SJCRH30 (cell line): ENCODE results near the gene CDH8. TPM values are rescaled to one million over a fixed set of nuclear protein-coding genes. Genes with fewer than 3 reads are reported as not detected.

Experiments
- DNase-seq, 2 experiments: peaks; one replicate each; pipeline ENCODE4 v3.0.0-alpha.2; 2015 to 2020
- H3K27ac ChIP-seq: fragments of 250-450 bp; sonication (Bioruptor Pico); 2 replicates; pipeline ENCODE4 v1.5.1; 2020; ENCODE audit warnings: mild to moderate bottlenecking, moderate library complexity
- H3K27me3 ChIP-seq: fragments of 250-450 bp; sonication (Bioruptor Pico); 2 replicates; pipeline ENCODE4 v1.5.1; 2020; ENCODE audit warnings: mild to moderate bottlenecking, moderate library complexity
- H3K36me3 ChIP-seq: fragments of 250-450 bp; sonication (Bioruptor Pico); 2 replicates; pipeline ENCODE4 v1.5.1; 2020; ENCODE audit warnings: mild to moderate bottlenecking, moderate library complexity
- H3K4me1 ChIP-seq: fragments of 250-450 bp; sonication (Bioruptor Pico); 2 replicates; pipeline ENCODE4 v1.5.1; 2020; ENCODE audit warnings: mild to moderate bottlenecking, moderate library complexity
- H3K4me3 ChIP-seq: fragments of 250-450 bp; sonication (Bioruptor Pico); 2 replicates; pipeline ENCODE4 v1.5.1; 2020; ENCODE audit warnings: mild to moderate bottlenecking, moderate library complexity
- H3K9me3 ChIP-seq: fragments of 250-450 bp; sonication (Bioruptor Pico); replicated peaks from 2 replicates; pipeline ENCODE4 v1.5.1; 2020; ENCODE audit warnings: mild to moderate bottlenecking, moderate library complexity
- total RNA-seq: library from RNA; depleted of rRNA; stranded (reverse); fragments of >200 nt; shearing (Covaris generic); gene quantifications from 2 replicates; pipeline ENCODE4 v1.2.3, GENCODE V29; 2014

Gene CDH8
- total RNA-seq, 1 experiment from 2014 or later = not detected

DNA sequence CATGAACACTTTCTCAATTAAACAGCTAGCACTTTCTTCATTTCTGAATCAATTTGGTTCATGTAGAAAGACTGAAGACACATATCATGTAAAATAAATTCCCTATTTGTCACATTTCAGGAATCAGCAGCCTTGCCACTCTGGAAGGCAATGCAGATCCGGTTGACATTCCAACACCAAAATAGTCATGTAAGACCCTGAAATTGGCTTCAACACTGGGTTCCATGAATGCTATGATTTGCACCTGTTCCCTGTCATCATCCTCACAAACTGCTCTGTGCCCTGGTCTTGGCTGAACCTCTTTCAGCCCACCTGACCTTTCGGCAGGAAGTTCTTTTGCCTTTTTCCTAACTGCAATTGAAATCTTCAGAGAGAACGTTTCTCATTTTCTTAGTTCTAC lies 156.9 kb downstream of the CDH8 start:
- Histone ChIP-seq H3K4me3 (no peak overlapping the region), H3K36me3 (no peaks in the 10 kb centered on the region), H3K27me3 (no peaks in the 10 kb centered on the region), H3K27ac (no peak overlapping the region), H3K9me3 (no peaks in the 10 kb centered on the region), H3K4me1 (no peaks in the 10 kb centered on the region)
- peak; percentile 2 to 17 for DNase-seq

DNA sequence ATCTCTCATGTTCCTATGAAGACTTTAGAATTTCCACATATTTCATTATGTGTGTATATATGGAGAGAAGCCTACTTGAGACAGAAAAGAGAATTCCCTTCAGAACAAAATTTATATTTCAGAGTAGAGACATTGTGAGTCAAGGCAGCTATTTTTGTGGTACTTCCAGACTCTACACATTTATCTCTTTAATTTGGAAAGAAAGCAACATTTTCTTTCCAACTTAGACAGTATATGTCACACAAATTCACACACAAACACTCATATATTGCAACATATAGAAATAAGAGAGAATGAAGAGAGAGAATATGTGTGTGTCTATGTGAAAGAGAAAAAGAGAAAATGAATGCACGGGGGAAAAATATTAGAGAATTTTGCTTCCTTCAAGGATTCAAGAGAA lies 158.8 kb downstream of the CDH8 start:
- Histone ChIP-seq H3K4me1 (no peaks in the 10 kb centered on the region), H3K9me3 (no peaks in the 10 kb centered on the region), H3K4me3 (no peak overlapping the region), H3K36me3 (no peaks in the 10 kb centered on the region), H3K27me3 (no peaks in the 10 kb centered on the region), H3K27ac (no peak overlapping the region)
- no peak for DNase-seq

DNA sequence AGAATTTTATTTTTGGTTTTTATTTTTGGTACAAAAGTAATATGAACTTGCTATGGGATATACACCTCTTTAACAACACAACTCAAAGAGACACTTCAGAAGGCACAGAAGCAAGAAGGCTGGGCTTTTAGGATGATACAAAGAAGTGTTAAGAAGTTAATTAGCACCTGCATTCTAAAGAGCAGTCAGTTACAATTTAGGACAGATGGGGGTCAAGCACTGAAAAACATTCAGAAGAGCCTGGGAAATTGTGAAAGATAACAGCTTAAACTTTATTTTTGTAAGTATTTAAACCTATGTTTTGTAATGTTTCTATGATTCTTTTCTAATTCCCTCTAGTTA lies 163.5 kb downstream of the CDH8 start:
- Histone ChIP-seq H3K27ac (no peak overlapping the region), H3K4me1 (no peaks in the 10 kb centered on the region), H3K36me3 (no peaks in the 10 kb centered on the region), H3K9me3 (no peaks in the 10 kb centered on the region), H3K27me3 (no peaks in the 10 kb centered on the region; the same call in 1 of the 2 replicates), H3K4me3 (no peak overlapping the region)
- no peak for DNase-seq

DNA sequence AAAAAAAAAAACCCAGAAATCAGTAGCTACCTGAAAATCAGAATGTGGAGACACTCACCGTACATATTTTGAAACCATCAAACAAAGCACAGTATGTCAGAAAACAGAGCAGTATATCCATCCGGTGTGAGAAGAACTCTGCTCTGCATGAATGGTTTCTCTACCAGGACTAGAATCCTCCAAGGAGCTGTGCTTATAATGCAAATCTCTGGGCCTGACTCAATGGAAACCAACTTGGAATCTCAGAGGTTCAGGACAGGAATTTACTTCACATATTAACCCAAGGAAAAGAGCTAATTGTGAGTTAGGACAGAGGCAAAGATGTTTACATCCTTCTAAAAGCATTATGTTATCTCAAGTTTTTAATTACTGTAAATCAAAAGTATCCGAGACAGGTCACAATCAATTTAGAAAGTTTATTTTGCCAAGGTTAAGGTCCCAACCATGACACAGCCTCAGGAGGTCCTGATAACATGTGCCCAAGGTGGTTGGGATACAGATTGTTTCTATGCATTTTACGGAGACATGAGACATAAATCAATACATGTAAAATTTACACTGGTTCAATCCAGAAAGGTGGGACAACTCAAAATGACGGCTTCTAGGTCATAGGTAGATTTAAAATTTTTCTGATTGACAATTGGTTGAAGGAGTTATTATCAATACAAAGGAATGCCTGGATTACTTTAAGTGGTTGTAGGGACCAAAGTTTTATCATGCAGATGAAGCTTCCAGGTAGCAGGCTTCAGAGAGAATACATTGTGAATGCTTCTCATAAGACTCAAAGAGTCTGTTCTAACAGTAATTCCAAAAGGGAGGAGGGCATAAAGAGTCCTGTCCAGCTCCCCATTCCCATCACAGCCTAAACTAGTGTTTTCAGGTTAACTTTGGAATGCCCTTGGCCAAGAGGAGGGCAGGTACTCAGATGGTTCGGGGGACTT lies 164.1 kb downstream of the CDH8 start:
- H3K36me3 ChIP-seq = no peaks in the 10 kb centered on the region
- H3K4me1 ChIP-seq = no peaks in the 10 kb centered on the region
- H3K4me3 ChIP-seq = no peak overlapping the region
- no peak for DNase-seq
- no peak overlapping the region for H3K27ac ChIP-seq
- H3K9me3 ChIP-seq = no peaks in the 10 kb centered on the region
- H3K27me3 ChIP-seq = no peaks in the 10 kb centered on the region; the same call in 1 of the 2 replicates

DNA sequence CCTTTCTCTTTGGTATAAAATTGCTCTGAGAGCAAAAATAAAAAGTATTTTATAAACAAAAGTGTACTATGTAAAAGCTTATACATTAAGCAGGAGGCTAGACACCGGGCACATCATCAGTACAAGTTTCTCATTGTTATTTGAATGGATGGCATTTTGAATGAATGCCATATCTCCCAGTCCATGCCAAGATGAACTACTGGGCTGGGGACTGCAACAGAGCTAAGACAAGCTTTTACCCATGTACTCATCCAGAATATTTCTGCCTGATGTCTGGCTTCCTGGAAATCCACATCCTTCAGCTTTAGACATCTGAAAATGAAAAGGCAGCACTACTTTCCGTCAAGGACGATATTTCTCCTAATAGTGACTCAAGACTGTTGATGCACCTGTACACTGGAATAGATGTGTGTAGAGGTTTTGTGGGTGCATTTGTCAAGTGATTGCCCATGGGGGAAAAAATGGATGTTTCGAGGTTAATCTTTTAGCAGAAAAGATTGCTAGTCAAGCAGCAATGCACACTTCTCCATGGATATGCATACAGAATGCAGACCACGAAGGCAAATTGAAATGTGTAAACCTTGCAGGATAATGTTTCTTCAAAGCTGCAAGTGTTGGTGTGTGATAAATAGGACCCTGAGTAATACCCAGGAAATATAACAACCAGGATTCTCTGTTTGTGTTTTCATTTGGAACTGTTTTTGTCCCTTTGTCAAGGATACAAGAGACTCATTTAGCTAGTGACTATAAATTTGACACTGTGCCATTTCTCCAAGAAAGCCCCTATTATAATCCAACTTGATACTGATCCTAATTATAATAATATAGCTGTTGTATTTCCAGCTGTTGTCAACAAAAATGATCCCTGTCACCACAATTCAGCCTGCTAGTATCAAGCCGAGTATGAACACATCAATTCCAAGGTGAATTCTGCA lies 173.8 kb downstream of the CDH8 start:
- H3K4me1 ChIP-seq = no peaks in the 10 kb centered on the region
- H3K27me3 ChIP-seq = no peaks in the 10 kb centered on the region
- no peak overlapping the region for H3K27ac ChIP-seq
- DNase-seq = no peak
- no peak overlapping the region for H3K4me3 ChIP-seq
- no peaks in the 10 kb centered on the region for H3K36me3 ChIP-seq
- H3K9me3 ChIP-seq = no peaks in the 10 kb centered on the region

DNA sequence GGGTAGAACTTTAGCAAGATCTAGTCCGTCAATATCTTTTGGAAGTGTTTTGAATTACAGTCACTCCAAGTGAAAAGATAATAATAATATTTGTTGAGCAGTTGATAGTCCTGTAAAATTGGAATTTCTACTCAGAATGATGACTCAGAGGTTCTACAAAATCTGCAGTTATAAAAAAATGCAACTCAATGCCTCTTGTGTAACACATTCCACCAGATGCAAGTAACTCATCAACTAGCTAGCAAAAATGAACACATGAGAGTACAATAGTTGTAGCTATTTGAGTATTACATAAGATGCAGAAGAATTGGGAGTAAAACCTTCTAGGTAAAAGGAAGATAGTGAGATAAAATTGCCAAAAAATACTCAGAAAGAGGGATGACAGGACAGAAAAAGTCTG lies 177.2 kb downstream of the CDH8 start:
- Histone ChIP-seq H3K9me3 (no peaks in the 10 kb centered on the region), H3K4me3 (no peak overlapping the region), H3K4me1 (no peaks in the 10 kb centered on the region), H3K27ac (no peak overlapping the region), H3K36me3 (no peaks in the 10 kb centered on the region), H3K27me3 (no peaks in the 10 kb centered on the region)
- DNase-seq = no peak

DNA sequence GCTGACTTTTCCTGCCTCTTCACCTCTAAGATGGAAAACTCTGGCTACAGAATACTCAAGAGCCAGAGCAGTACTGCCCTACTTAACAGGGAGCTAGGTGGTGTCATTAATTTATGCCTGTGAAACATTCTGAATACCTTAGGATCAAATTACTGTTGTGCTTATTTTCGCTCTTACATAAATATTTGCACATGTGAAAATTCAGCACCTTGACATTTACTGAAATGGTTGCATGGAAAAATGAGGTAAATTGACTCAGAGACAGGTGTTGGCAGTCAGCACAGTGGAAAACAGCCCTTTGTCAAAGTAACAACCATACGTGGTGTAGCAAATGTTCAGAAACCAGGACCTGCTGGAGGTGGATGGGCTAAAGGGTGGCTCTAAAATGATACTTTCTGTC lies 193.6 kb downstream of the CDH8 start:
- Histone ChIP-seq H3K4me1 (no peaks in the 10 kb centered on the region), H3K4me3 (no peak overlapping the region), H3K36me3 (no peaks in the 10 kb centered on the region), H3K27ac (no peak overlapping the region), H3K27me3 (no peaks in the 10 kb centered on the region), H3K9me3 (no peaks in the 10 kb centered on the region)
- no peak for DNase-seq

DNA sequence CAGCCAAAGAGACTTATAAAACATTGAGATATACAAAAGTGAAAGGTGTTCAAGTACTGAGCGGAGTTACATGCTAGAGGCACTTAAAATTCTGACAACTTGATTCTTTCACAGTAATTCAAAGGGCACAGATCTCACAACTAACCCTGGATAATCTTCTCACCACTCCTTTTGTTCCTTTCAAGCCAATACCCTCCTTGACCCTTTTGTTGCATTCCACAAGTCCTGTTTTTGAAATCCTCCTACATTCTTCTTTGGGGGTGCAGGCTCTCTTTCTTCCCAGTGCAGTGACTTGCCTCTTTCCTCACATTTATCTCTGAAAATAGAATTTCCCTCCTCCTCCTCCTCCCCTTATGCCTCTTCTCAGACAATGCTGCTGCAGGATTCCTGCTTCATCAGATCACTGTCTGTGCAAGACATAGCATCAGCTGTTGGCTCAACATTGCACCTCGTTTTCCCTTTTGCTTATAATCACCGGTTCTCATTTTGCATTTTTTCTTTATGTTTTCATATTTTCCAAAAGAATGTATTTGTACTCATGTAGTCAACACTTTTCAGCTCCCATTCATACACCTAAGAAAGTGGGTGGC lies 199.3 kb downstream of the CDH8 start:
- Histone ChIP-seq H3K9me3 (no peaks in the 10 kb centered on the region), H3K27me3 (no peaks in the 10 kb centered on the region), H3K4me3 (no peak overlapping the region), H3K4me1 (no peaks in the 10 kb centered on the region), H3K27ac (no peak overlapping the region), H3K36me3 (no peaks in the 10 kb centered on the region)
- DNase-seq = no peak

DNA sequence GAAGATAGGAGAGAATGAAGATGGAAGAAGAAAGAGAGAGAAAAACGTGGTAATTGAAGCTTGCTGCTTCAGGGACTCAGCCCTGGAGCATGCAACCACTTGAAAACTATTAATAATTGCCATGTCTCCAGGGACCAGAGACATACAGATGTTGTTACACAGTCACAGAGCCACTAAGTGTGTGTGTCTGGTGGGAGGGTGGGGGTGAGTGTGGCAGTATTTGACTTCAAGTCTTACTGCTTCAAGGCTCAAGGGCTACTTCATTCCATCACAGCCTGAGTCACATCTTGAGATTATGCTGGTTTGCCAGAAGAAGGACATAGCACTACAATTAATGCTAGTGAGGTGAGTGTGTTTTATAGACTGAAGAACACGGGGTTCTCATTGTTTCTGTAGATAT lies 202.2 kb downstream of the CDH8 start:
- no peaks in the 10 kb centered on the region for H3K36me3 ChIP-seq
- no peak for DNase-seq
- no peaks in the 10 kb centered on the region for H3K27me3 ChIP-seq
- no peaks in the 10 kb centered on the region for H3K4me1 ChIP-seq
- H3K27ac ChIP-seq = no peak overlapping the region
- H3K4me3 ChIP-seq = no peak overlapping the region
- no peaks in the 10 kb centered on the region for H3K9me3 ChIP-seq

DNA sequence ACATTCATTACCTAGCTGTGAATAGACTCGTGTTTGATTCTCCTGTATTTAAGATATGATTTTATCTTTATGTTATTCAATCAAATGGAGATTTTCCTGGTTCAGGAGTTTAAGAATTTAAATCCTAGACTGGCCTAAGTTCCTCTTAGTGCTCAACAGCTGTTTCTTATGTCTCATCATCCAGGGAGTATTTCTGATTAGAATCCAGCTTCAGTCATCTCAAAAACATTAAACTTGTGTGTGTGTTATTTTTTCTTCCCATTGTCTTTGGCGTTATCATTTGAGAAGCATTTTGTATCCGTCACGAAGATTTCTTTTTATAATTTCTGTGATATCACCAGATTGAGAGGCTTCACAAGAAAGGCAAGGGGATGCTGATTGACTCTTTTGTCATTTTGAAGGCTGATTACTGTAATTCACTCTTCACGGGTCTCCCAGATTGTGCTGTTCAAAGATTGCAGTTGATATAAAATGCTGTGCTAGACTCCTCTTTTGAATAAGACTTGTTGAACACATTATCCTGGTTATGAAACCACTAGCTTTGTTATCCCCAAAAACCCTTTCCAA lies 204.8 kb downstream of the CDH8 start:
- Histone ChIP-seq H3K27me3 (no peaks in the 10 kb centered on the region), H3K4me1 (no peaks in the 10 kb centered on the region), H3K9me3 (no peaks in the 10 kb centered on the region), H3K36me3 (no peaks in the 10 kb centered on the region), H3K4me3 (no peak overlapping the region), H3K27ac (no peak overlapping the region)
- DNase-seq = no peak

DNA sequence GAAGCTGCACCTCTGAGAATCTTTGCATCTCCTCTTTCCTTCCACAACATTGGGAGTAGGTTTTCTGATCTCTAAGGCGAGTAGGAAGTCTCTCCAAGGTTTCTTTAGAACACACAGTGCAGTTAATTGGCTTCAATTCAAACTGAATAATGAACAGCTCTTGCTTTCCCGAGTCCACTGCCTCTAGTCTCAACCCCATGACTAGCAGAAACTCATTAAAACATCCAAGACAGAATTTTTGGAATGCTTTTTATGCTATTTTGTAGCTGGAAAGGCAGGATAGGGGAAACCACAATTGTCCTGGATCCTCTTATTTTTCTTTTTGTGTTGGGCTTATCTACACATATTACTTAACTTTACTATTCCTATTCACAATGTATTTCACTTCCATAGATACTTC lies 206.6 kb downstream of the CDH8 start:
- no peak overlapping the region for H3K27ac ChIP-seq
- no peaks in the 10 kb centered on the region for H3K36me3 ChIP-seq
- DNase-seq = no peak
- H3K4me1 ChIP-seq = no peaks in the 10 kb centered on the region
- no peak overlapping the region for H3K4me3 ChIP-seq
- no peaks in the 10 kb centered on the region for H3K9me3 ChIP-seq
- H3K27me3 ChIP-seq = no peaks in the 10 kb centered on the region

DNA sequence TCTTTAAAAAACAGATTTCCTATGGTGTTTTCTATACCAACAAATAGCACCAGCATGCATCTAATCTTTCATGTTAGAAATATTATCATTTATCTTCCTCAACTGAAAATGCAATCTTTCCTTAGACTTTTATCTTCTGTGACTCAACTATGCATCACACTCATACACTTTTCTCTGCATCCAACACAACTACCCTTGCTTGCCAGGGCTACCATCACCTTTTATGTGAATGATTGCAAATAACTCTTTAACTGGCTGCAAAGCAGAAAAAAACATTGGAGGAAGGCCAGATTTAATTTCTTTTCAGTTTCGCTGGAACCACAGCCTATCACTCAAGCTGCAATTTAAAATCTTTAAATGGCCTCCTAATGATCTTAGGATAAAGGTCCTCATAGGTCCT lies 212.9 kb downstream of the CDH8 start:
- Histone ChIP-seq H3K4me1 (no peaks in the 10 kb centered on the region), H3K36me3 (no peaks in the 10 kb centered on the region), H3K9me3 (no peaks in the 10 kb centered on the region), H3K27ac (no peak overlapping the region), H3K27me3 (no peaks in the 10 kb centered on the region), H3K4me3 (no peak overlapping the region)
- no peak for DNase-seq

DNA sequence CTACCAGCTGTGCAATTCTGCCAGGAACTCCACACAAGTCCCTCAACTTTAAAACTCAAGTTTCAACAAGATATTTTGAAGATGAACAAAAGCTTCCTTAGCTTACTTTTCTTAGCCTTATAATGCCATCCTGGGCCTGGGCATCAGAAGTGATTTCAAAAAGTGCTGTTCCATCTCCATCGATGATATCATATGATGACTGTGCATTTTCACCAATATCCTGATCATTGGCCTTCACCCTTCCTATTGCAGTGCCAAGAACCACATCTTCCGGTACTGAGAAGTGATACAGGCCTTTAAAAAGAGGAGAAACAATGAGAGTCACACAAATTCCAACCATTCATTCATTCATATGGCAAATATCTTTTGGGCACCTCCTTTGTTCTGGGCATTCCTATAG lies 215.4 kb downstream of the CDH8 start:
- Histone ChIP-seq H3K4me3 (no peak overlapping the region), H3K9me3 (no peaks in the 10 kb centered on the region), H3K36me3 (no peaks in the 10 kb centered on the region), H3K27me3 (no peaks in the 10 kb centered on the region), H3K4me1 (no peaks in the 10 kb centered on the region), H3K27ac (no peak overlapping the region)
- DNase-seq = no peak

DNA sequence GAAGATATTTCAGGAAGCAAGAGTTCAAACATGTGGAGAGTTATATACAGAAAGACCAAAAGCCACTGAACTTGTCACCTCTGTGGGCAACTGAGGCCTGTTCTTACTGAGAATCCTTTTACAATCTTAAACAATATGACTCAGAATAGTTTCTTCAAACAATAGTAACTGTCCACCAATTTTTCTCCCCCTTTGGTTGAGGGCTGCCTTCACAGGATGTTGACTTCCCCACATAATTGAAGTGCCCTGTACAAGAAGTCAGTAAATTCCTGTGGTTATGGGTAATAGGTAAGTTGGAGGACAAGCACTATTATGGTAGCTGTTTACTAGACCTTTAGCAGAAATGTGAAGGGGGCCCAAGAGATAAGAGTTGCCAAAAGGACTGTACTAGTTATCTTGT lies 215.8 kb downstream of the CDH8 start:
- H3K27ac ChIP-seq = no peak overlapping the region
- DNase-seq = no peak
- H3K9me3 ChIP-seq = no peaks in the 10 kb centered on the region
- H3K4me1 ChIP-seq = no peaks in the 10 kb centered on the region
- H3K4me3 ChIP-seq = no peak overlapping the region
- H3K27me3 ChIP-seq = no peaks in the 10 kb centered on the region
- no peaks in the 10 kb centered on the region for H3K36me3 ChIP-seq

DNA sequence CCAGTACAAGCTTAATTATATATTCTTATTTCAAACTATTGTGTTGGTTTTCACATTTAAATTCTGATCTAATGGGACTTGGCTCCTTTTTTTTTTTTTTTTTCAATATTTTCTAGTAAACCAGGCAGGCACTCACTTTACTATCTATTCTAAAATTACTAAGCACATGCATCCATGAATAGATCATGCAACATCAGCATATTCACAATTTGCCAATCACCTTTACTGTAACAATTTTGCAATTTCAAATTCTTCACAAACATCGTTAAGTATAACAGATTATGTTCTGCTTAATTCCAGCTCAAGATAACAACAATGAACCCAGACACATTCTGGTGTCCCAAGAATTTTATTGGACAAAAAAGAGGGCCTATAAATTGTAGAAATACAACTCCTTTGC lies 217.4 kb downstream of the CDH8 start:
- no peaks in the 10 kb centered on the region for H3K4me1 ChIP-seq
- no peaks in the 10 kb centered on the region for H3K9me3 ChIP-seq
- H3K27ac ChIP-seq = no peak overlapping the region
- no peaks in the 10 kb centered on the region for H3K36me3 ChIP-seq
- no peaks in the 10 kb centered on the region for H3K27me3 ChIP-seq
- no peak overlapping the region for H3K4me3 ChIP-seq
- DNase-seq = no peak
